Measurements from ENCODE around the gene PTPRN2. TPM values are rescaled to one million over a fixed set of nuclear protein-coding genes. Genes with fewer than 3 reads are reported as not detected.

PTPRN2 gene
- total RNA-seq, 1 experiment from 2014 or later: 2.1 TPM

GRCh38 chr7:158518980-158519632 lies 68.5 kb downstream of the PTPRN2 start:
- ATAC-seq (no peak), DNase-seq (ENCODE audit: low read depth, low spot score) (no peak)
- no peaks in the 10 kb centered on the region for H3K9me2 ChIP-seq (ENCODE audit: insufficient read depth)
- no peak overlapping the region for H3K4me3 ChIP-seq (replicated peaks in 1 of 2; ENCODE audit: low read depth in 1 of 2, low read length in 2 of 2)
- no peaks in the 10 kb centered on the region for H3K79me2 ChIP-seq (ENCODE audit: insufficient read depth, low read length)
- no peaks in the 10 kb centered on the region for H4K20me1 ChIP-seq (ENCODE audit: insufficient read depth)
- no peaks in the 10 kb centered on the region for H3K4me1 ChIP-seq (ENCODE audit: control insufficient read depth in 1 of 2, insufficient read depth in 2 of 2, low read length in 2 of 2)
- H3K27me3 ChIP-seq (ENCODE audit: insufficient read depth, low read length): peaks cover 13% of the 10 kb centered on the region; the same call in 1 of the 2 replicates
- no peaks in the 10 kb centered on the region for H3K36me3 ChIP-seq (ENCODE audit: control insufficient read depth in 1 of 2, insufficient read depth in 2 of 2, low read length in 2 of 2)
- intact Hi-C loops (cut with micrococcal nuclease): no loop called here
- TF ChIP-seq EGR1 (IDR thresholded peaks at IDR 0.05; ENCODE audit: low read depth): no peak
- no peak for TF ChIP-seq CBX3 (IDR thresholded peaks at IDR 0.05; ENCODE audit: low read depth)
- TF ChIP-seq RAD21 (IDR thresholded peaks at IDR 0.05; ENCODE audit: low read depth): no peak
- TF ChIP-seq ZNF274 (IDR thresholded peaks at IDR 0.05; ENCODE audit: low read depth, low read length): no peak
- TF ChIP-seq SIN3A (IDR thresholded peaks at IDR 0.05; ENCODE audit: low read depth): no peak
- no peak for TF ChIP-seq ZBTB33 (IDR thresholded peaks at IDR 0.05; ENCODE audit: extremely low read depth, insufficient replicate concordance, low read length)
- TF ChIP-seq FOSL1 (IDR thresholded peaks at IDR 0.05; ENCODE audit: low read depth): no peak
- no peak overlapping the region for H3K4me2 ChIP-seq (ENCODE audit: low read length)
- POLR2A ChIA-PET: no interaction called here
- CTCF ChIA-PET: no interaction called here
- RAD21 ChIA-PET (ENCODE audit: low non-redundant PET in 1 of 2, low total read pairs in 2 of 2, uncharacterized antibody in 2 of 2, unreplicated experiment in 2 of 2): no interaction called here
- no peak overlapping the region for H2AFZ ChIP-seq (ENCODE audit: low read depth, low read length, poor library complexity, severe bottlenecking)
- no peak overlapping the region for H3K9ac ChIP-seq (ENCODE audit: low read length)
- no peaks in the 10 kb centered on the region for H3K9me3 ChIP-seq (ENCODE audit: control insufficient read depth in 1 of 2, insufficient read depth in 1 of 2, low read depth in 1 of 2, low read length in 2 of 2)
- BruUV-seq (replicated peaks): no TSS peak
- no peak overlapping the region for H3K27ac ChIP-seq (ENCODE audit: low read depth, low read length)

- Histone ChIP-seq H3K27me3 (ENCODE audit: insufficient read depth, low read length) (peaks cover 13% of the 10 kb centered on the region; the same call in 1 of the 2 replicates), H3K4me1 (ENCODE audit: control insufficient read depth in 1 of 2, insufficient read depth in 2 of 2, low read length in 2 of 2) (no peaks in the 10 kb centered on the region), H3K9ac (ENCODE audit: low read length) (no peak overlapping the region), H3K4me3 (replicated peaks in 1 of 2; ENCODE audit: low read depth in 1 of 2, low read length in 2 of 2) (no peak overlapping the region), H2AFZ (ENCODE audit: low read depth, low read length, poor library complexity, severe bottlenecking) (no peak overlapping the region), H3K9me2 (ENCODE audit: insufficient read depth) (no peaks in the 10 kb centered on the region), H3K9me3 (ENCODE audit: control insufficient read depth in 1 of 2, insufficient read depth in 1 of 2, low read depth in 1 of 2, low read length in 2 of 2) (no peaks in the 10 kb centered on the region), H4K20me1 (ENCODE audit: insufficient read depth) (no peaks in the 10 kb centered on the region), H3K79me2 (ENCODE audit: insufficient read depth, low read length) (no peaks in the 10 kb centered on the region), H3K4me2 (ENCODE audit: low read length) (no peak overlapping the region), H3K27ac (ENCODE audit: low read depth, low read length) (no peak overlapping the region), H3K36me3 (ENCODE audit: control insufficient read depth in 1 of 2, insufficient read depth in 2 of 2, low read length in 2 of 2) (no peaks in the 10 kb centered on the region)
- intact Hi-C loops (cut with micrococcal nuclease): no loop called here
- DNase-seq (ENCODE audit: low read depth, low spot score) (no peak), ATAC-seq (no peak)
- RAD21 ChIA-PET (ENCODE audit: low non-redundant PET in 1 of 2, low total read pairs in 2 of 2, uncharacterized antibody in 2 of 2, unreplicated experiment in 2 of 2): no interaction called here
- POLR2A ChIA-PET: no interaction called here
- CTCF ChIA-PET: no interaction called here
- no TSS peak for BruUV-seq (replicated peaks)
- TF ChIP-seq TCF7L2 (IDR thresholded peaks at IDR 0.05; ENCODE audit: borderline replicate concordance, extremely low read depth, insufficient read depth, insufficient read length) (no peak), SRF (IDR thresholded peaks at IDR 0.05; ENCODE audit: low read depth) (no peak), MAX (IDR thresholded peaks at IDR 0.05) (no peak), POLR2AphosphoS5 (IDR thresholded peaks at IDR 0.05; ENCODE audit: low read depth, low read length) (no peak), EZH2phosphoT487 (IDR thresholded peaks at IDR 0.05; ENCODE audit: borderline replicate concordance) (no peak), JUND (IDR thresholded peaks at IDR 0.05) (no peak), CBX3 (IDR thresholded peaks at IDR 0.05; ENCODE audit: low read depth) (no peak), REST (IDR thresholded peaks at IDR 0.05; ENCODE audit: low read depth) (no peak)
Measured at GRCh38 chr7:158517571-158517970, 70.1 kb downstream of the PTPRN2 start.
